ENCODE data around the gene CD4.
"Not testable (repeated sequence)": the region's sequence is repeated elsewhere in the genome, so short reads cannot be mapped to it uniquely, and the experiment has no call there.

The CD4 gene

GRCh38 chr12:6788972-6789924, at the start of gene CD4:
Gene CD4, plus strand, starts transcription at chr12:6789528. Its CDS starts 10,611 bp downstream, at chr12:6800139.
- Histone ChIP-seq H3K27me3 (ENCODE audit: control insufficient read depth in 5 of 5, insufficient read depth in 4 of 5, low read length in 5 of 5) (peaks cover 0 to 7% (median 4%) of the 10 kb centered on the region in 5 donors), H3K36me3 (ENCODE audit: control insufficient read depth in 5 of 5, insufficient read depth in 5 of 5, low read length in 5 of 5) (no peaks in the 10 kb centered on the region), H3K4me1 (ENCODE audit: control insufficient read depth in 5 of 5, insufficient read depth in 5 of 5, low read length in 5 of 5) (peaks cover 0 to 48% (median 15%) of the 10 kb centered on the region in 5 donors), H3K4me3 (ENCODE audit: low read depth in 1 of 5, low read length in 5 of 5) (peak within 1 kb of the TSS; percentile 51 to 60 (median 55)), H3K27ac (ENCODE audit: low read depth, low read length) (no peak within 1 kb of the TSS), H3K9ac (ENCODE audit: low read length in 5 of 5) (peak within 1 kb of the TSS in 2 of 5 donors; percentile 6 to 23), H3K9me3 (ENCODE audit: control insufficient read depth in 5 of 5, low read length in 5 of 5) (no peaks in the 10 kb centered on the region)

GRCh38 chr12:6742080-6742479, 47.2 kb upstream of the CD4 start:
- H3K27me3 ChIP-seq (ENCODE audit: control insufficient read depth in 5 of 5, insufficient read depth in 4 of 5, low read length in 5 of 5); H3K9ac ChIP-seq (ENCODE audit: low read length in 5 of 5); H3K9me3 ChIP-seq (ENCODE audit: control insufficient read depth in 5 of 5, low read length in 5 of 5); H3K27ac ChIP-seq (ENCODE audit: low read depth, low read length); H3K4me3 ChIP-seq (ENCODE audit: low read depth in 1 of 5, low read length in 5 of 5): not testable (repeated sequence)
- H3K4me1 ChIP-seq (ENCODE audit: control insufficient read depth in 5 of 5, insufficient read depth in 5 of 5, low read length in 5 of 5) = peaks cover 4 to 18% (median 12%) of the 10 kb centered on the region in 5 donors
- peaks cover 0 to 12% (median 8%) of the 10 kb centered on the region in 5 donors for H3K36me3 ChIP-seq (ENCODE audit: control insufficient read depth in 5 of 5, insufficient read depth in 5 of 5, low read length in 5 of 5)

- Histone ChIP-seq H3K36me3 (ENCODE audit: control insufficient read depth in 5 of 5, insufficient read depth in 5 of 5, low read length in 5 of 5) (peaks cover 0 to 20% (median 15%) of the 10 kb centered on the region in 5 donors), H3K4me1 (ENCODE audit: control insufficient read depth in 5 of 5, insufficient read depth in 5 of 5, low read length in 5 of 5) (peaks cover 4 to 18% (median 12%) of the 10 kb centered on the region in 5 donors), H3K27ac (ENCODE audit: low read depth, low read length) (no peak overlapping the region), H3K9me3 (ENCODE audit: control insufficient read depth in 5 of 5, low read length in 5 of 5) (no peaks in the 10 kb centered on the region), H3K27me3 (ENCODE audit: control insufficient read depth in 5 of 5, insufficient read depth in 4 of 5, low read length in 5 of 5) (no peaks in the 10 kb centered on the region), H3K4me3 (ENCODE audit: low read depth in 1 of 5, low read length in 5 of 5) (no peak overlapping the region), H3K9ac (ENCODE audit: low read length in 5 of 5) (no peak overlapping the region)
These were observed 46.5 kb upstream of the CD4 start for GRCh38 chr12:6742834-6743233.

- not testable (repeated sequence) for H3K4me3 ChIP-seq (ENCODE audit: low read depth in 1 of 5, low read length in 5 of 5); H3K27me3 ChIP-seq (ENCODE audit: control insufficient read depth in 5 of 5, insufficient read depth in 4 of 5, low read length in 5 of 5); H3K9ac ChIP-seq (ENCODE audit: low read length in 5 of 5); H3K9me3 ChIP-seq (ENCODE audit: control insufficient read depth in 5 of 5, low read length in 5 of 5); H3K27ac ChIP-seq (ENCODE audit: low read depth, low read length)
- H3K4me1 ChIP-seq (ENCODE audit: control insufficient read depth in 5 of 5, insufficient read depth in 5 of 5, low read length in 5 of 5) = peaks cover 4 to 18% (median 12%) of the 10 kb centered on the region in 5 donors
- H3K36me3 ChIP-seq (ENCODE audit: control insufficient read depth in 5 of 5, insufficient read depth in 5 of 5, low read length in 5 of 5) = peaks cover 0 to 25% (median 20%) of the 10 kb centered on the region in 5 donors
These were observed 46.0 kb upstream of the CD4 start for GRCh38 chr12:6743300-6743699.

- H3K4me3 ChIP-seq (ENCODE audit: low read depth in 1 of 5, low read length in 5 of 5) = peak overlapping the region in 1 of 5 donors; percentile 24
- no peaks in the 10 kb centered on the region for H3K27me3 ChIP-seq (ENCODE audit: control insufficient read depth in 5 of 5, insufficient read depth in 4 of 5, low read length in 5 of 5)
- H3K36me3 ChIP-seq (ENCODE audit: control insufficient read depth in 5 of 5, insufficient read depth in 5 of 5, low read length in 5 of 5) = peaks cover 5 to 49% (median 45%) of the 10 kb centered on the region in 5 donors
- H3K9me3 ChIP-seq (ENCODE audit: control insufficient read depth in 5 of 5, low read length in 5 of 5) = no peaks in the 10 kb centered on the region
- H3K27ac ChIP-seq (ENCODE audit: low read depth, low read length) = peak overlapping the region; percentile 14
- peak overlapping the region in 3 of 5 donors; percentile 19 to 41 (median 31) for H3K9ac ChIP-seq (ENCODE audit: low read length in 5 of 5)
- H3K4me1 ChIP-seq (ENCODE audit: control insufficient read depth in 5 of 5, insufficient read depth in 5 of 5, low read length in 5 of 5) = peaks cover 4 to 18% (median 12%) of the 10 kb centered on the region in 5 donors
These were observed 43.4 kb upstream of the CD4 start for GRCh38 chr12:6745741-6746525.

- Histone ChIP-seq H3K4me1 (ENCODE audit: control insufficient read depth in 5 of 5, insufficient read depth in 5 of 5, low read length in 5 of 5) (peaks cover 8 to 24% (median 19%) of the 10 kb centered on the region in 5 donors), H3K4me3 (ENCODE audit: low read depth in 1 of 5, low read length in 5 of 5) (no peak overlapping the region), H3K9ac (ENCODE audit: low read length in 5 of 5) (no peak overlapping the region), H3K36me3 (ENCODE audit: control insufficient read depth in 5 of 5, insufficient read depth in 5 of 5, low read length in 5 of 5) (peaks cover 5 to 58% (median 53%) of the 10 kb centered on the region in 5 donors), H3K9me3 (ENCODE audit: control insufficient read depth in 5 of 5, low read length in 5 of 5) (no peaks in the 10 kb centered on the region), H3K27me3 (ENCODE audit: control insufficient read depth in 5 of 5, insufficient read depth in 4 of 5, low read length in 5 of 5) (no peaks in the 10 kb centered on the region), H3K27ac (ENCODE audit: low read depth, low read length) (no peak overlapping the region)
These were observed 42.1 kb upstream of the CD4 start for GRCh38 chr12:6747216-6747615.

GRCh38 chr12:6748761-6749160, 40.6 kb upstream of the CD4 start:
- H3K9ac ChIP-seq (ENCODE audit: low read length in 5 of 5) = no peak overlapping the region
- no peak overlapping the region for H3K4me3 ChIP-seq (ENCODE audit: low read depth in 1 of 5, low read length in 5 of 5)
- no peak overlapping the region for H3K27ac ChIP-seq (ENCODE audit: low read depth, low read length)
- H3K9me3 ChIP-seq (ENCODE audit: control insufficient read depth in 5 of 5, low read length in 5 of 5) = no peaks in the 10 kb centered on the region
- peaks cover 5 to 58% (median 53%) of the 10 kb centered on the region in 5 donors for H3K36me3 ChIP-seq (ENCODE audit: control insufficient read depth in 5 of 5, insufficient read depth in 5 of 5, low read length in 5 of 5)
- peaks cover 10 to 37% (median 24%) of the 10 kb centered on the region in 5 donors for H3K4me1 ChIP-seq (ENCODE audit: control insufficient read depth in 5 of 5, insufficient read depth in 5 of 5, low read length in 5 of 5)
- H3K27me3 ChIP-seq (ENCODE audit: control insufficient read depth in 5 of 5, insufficient read depth in 4 of 5, low read length in 5 of 5) = no peaks in the 10 kb centered on the region

GRCh38 chr12:6750506-6750905, 38.8 kb upstream of the CD4 start:
- H3K4me1 ChIP-seq (ENCODE audit: control insufficient read depth in 5 of 5, insufficient read depth in 5 of 5, low read length in 5 of 5) = peaks cover 14 to 41% (median 29%) of the 10 kb centered on the region in 5 donors
- H3K9me3 ChIP-seq (ENCODE audit: control insufficient read depth in 5 of 5, low read length in 5 of 5) = no peaks in the 10 kb centered on the region
- no peak overlapping the region for H3K9ac ChIP-seq (ENCODE audit: low read length in 5 of 5)
- H3K27ac ChIP-seq (ENCODE audit: low read depth, low read length) = no peak overlapping the region
- peaks cover 5 to 58% (median 53%) of the 10 kb centered on the region in 5 donors for H3K36me3 ChIP-seq (ENCODE audit: control insufficient read depth in 5 of 5, insufficient read depth in 5 of 5, low read length in 5 of 5)
- H3K4me3 ChIP-seq (ENCODE audit: low read depth in 1 of 5, low read length in 5 of 5) = no peak overlapping the region
- no peaks in the 10 kb centered on the region for H3K27me3 ChIP-seq (ENCODE audit: control insufficient read depth in 5 of 5, insufficient read depth in 4 of 5, low read length in 5 of 5)

DNA sequence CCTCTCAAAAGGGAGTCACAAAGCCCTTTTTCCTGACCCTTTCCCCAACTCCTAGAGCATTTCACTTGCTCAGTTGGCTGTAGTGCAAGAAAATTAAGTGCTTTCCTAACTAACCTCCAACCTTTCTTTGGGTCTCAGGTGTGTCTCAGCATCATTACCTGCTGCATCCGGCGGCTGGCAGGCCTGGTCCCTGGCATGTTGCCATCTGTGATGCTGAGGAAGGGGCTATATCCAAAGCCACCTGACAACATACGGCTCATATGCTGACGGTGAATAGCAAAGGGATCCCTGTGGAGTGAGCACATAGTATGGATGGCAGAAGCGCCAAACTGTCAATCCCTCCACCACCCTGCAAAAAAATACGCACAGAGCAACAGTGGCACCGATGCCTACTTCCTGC, 37.6 kb upstream of the CD4 start:
- H3K27ac ChIP-seq (ENCODE audit: low read depth, low read length) = peak overlapping the region; percentile 99

More for the DNA sequence above, 37.6 kb upstream of the CD4 start:
- peaks cover 5 to 51% (median 47%) of the 10 kb centered on the region in 5 donors for H3K36me3 ChIP-seq (ENCODE audit: control insufficient read depth in 5 of 5, insufficient read depth in 5 of 5, low read length in 5 of 5)
- H3K9ac ChIP-seq (ENCODE audit: low read length in 5 of 5) = peak overlapping the region; percentile 81 to 98 (median 96)
- no peaks in the 10 kb centered on the region for H3K9me3 ChIP-seq (ENCODE audit: control insufficient read depth in 5 of 5, low read length in 5 of 5)
- H3K4me1 ChIP-seq (ENCODE audit: control insufficient read depth in 5 of 5, insufficient read depth in 5 of 5, low read length in 5 of 5) = peaks cover 10 to 31% (median 20%) of the 10 kb centered on the region in 5 donors
- peak overlapping the region; percentile 82 to 90 (median 88) for H3K4me3 ChIP-seq (ENCODE audit: low read depth in 1 of 5, low read length in 5 of 5)
- no peaks in the 10 kb centered on the region for H3K27me3 ChIP-seq (ENCODE audit: control insufficient read depth in 5 of 5, insufficient read depth in 4 of 5, low read length in 5 of 5)
